Keratinocyte (primary cell): ENCODE measurements around the gene MAD1L1. TPM values are rescaled to one million over a fixed set of nuclear protein-coding genes. Genes with fewer than 3 reads are reported as not detected.
"Not testable (repeated sequence)": the region's sequence is repeated elsewhere in the genome, so short reads cannot be mapped to it uniquely, and the experiment has no call there.

Experiments used
- DNase-seq: peaks from one replicate; pipeline ENCODE4 v3.0.0-alpha.2; 2011; ENCODE audit warnings: low read depth, missing footprints, low spot score
- FAIRE-seq: peaks from 2 replicates; lab custom pipeline; 2011; peaks lifted over from hg19 to GRCh38; lab: Jason Lieb, UNC
- H2AFZ ChIP-seq: 2 replicates; pipeline ENCODE4 v1.6.0; 2012; ENCODE audit warnings: low read length, control low read depth, inconsistent platforms; ENCODE audit not compliant: control insufficient read depth
- H3K27ac ChIP-seq: 2 replicates; pipeline ENCODE4 v1.5.1; 2011; ENCODE audit warnings: low read length; ENCODE audit not compliant: control insufficient read depth, insufficient read depth
- H3K27me3 ChIP-seq: 3 replicates; pipeline ENCODE4 v1.6.0; 2011; ENCODE audit warnings: low read length; ENCODE audit not compliant: control insufficient read depth, insufficient read depth; ENCODE audit errors: extremely low read depth
- H3K36me3 ChIP-seq, 2 experiments: 2 replicates in 1 of 2; 3 replicates in 1 of 2; pipeline ENCODE4 v1.5.1; 2011; ENCODE audit warnings: low read length in 2 of 2, mild to moderate bottlenecking in 1 of 2; ENCODE audit not compliant: control insufficient read depth in 2 of 2, insufficient read depth in 2 of 2; ENCODE audit errors: extremely low read depth in 1 of 2
- H3K4me1 ChIP-seq: 3 replicates; pipeline ENCODE4 v1.5.1; 2011; ENCODE audit warnings: low read length; ENCODE audit not compliant: control insufficient read depth, insufficient read depth; ENCODE audit errors: extremely low read depth
- H3K4me2 ChIP-seq: 3 replicates; pipeline ENCODE4 v1.6.0; 2011; ENCODE audit warnings: low read depth, low read length; ENCODE audit not compliant: control insufficient read depth, insufficient read depth; ENCODE audit errors: extremely low read depth
- H3K4me3 ChIP-seq, 3 experiments: fragments of 200-600 bp in 1 of 3; sonication (generic) in 1 of 3; 2 replicates in 2 of 3; 3 replicates in 1 of 3; pipeline ENCODE4 v1.5.1; 2011 to 2016; ENCODE audit warnings: low read length in 3 of 3, mild to moderate bottlenecking in 3 of 3, control low read depth in 2 of 3, inconsistent platforms in 1 of 3, low read depth in 1 of 3, mixed read lengths in 1 of 3, mixed run types in 1 of 3, moderate library complexity in 1 of 3; ENCODE audit not compliant: control insufficient read depth in 2 of 3, insufficient read depth in 2 of 3; ENCODE audit errors: extremely low read depth in 1 of 3
- H3K79me2 ChIP-seq: 2 replicates; pipeline ENCODE4 v1.6.0; 2012; ENCODE audit warnings: low read length; ENCODE audit not compliant: control insufficient read depth, insufficient read depth
- H3K9ac ChIP-seq: 3 replicates; pipeline ENCODE4 v1.6.0; 2011; ENCODE audit warnings: low read length; ENCODE audit not compliant: control insufficient read depth, insufficient read depth; ENCODE audit errors: extremely low read depth
- H3K9me1 ChIP-seq: 3 replicates; pipeline ENCODE4 v1.6.0; 2011; ENCODE audit warnings: low read length; ENCODE audit not compliant: control insufficient read depth, insufficient read depth; ENCODE audit errors: extremely low read depth
- H3K9me3 ChIP-seq: 2 replicates; pipeline ENCODE4 v1.5.1; 2012; ENCODE audit warnings: low read depth, low read length; ENCODE audit not compliant: control insufficient read depth
- H4K20me1 ChIP-seq: 3 replicates; pipeline ENCODE4 v1.6.0; 2011; ENCODE audit warnings: low read length; ENCODE audit not compliant: control insufficient read depth, insufficient read depth; ENCODE audit errors: extremely low read depth
- CTCF ChIP-seq, 3 experiments: IDR thresholded peaks in 1 of 3; conservative IDR thresholded peaks in 1 of 3; optimal IDR thresholded peaks in 1 of 3; 2 replicates in 2 of 3; 3 replicates in 1 of 3; pipeline versions ENCODE3 to v1.5.1; 2011; ENCODE audit warnings: low read length in 3 of 3, mild to moderate bottlenecking in 3 of 3, moderate library complexity in 2 of 3, control low read depth in 1 of 3, inconsistent platforms in 1 of 3; ENCODE audit not compliant: insufficient read depth in 2 of 3; ENCODE audit errors: extremely low read depth in 1 of 3
- dilution Hi-C: fragments of 300-500 bp; cut with MboI; formaldehyde crosslinking; loops from one replicate; pipeline ENCODE4 v1.7.0; 2020; ENCODE audit warnings: low sequenced_read_pairs; ENCODE audit not compliant: extremely low pct_ligation_motif_present
- polyA plus RNA-seq, 5 experiments: library from polyadenylated mRNA; depleted of rRNA in 3 of 5; stranded (reverse) in 3 of 5; stranded (forward) in 1 of 5; unstranded in 1 of 5; fragments of >200 nt; gene quantifications; 1 replicate in 1 of 5; 2 replicates in 3 of 5; 3 replicates in 1 of 5; pipeline versions ENCODE4 v1.2.1 to v1.2.3, GENCODE V29; 2011 to 2012; ENCODE audit warnings: missing spikeins in 2 of 5, low read depth in 1 of 5, low replicate concordance in 1 of 5

Gene MAD1L1
- polyA plus RNA-seq, 1 donor (not counting 4 experiments of a cell fraction or from before 2014, with no cell fraction given) = 18.0 TPM

- peak; percentile 81 for FAIRE-seq
- H3K36me3 ChIP-seq, DNase-seq, H3K9me3 ChIP-seq, H3K4me3 ChIP-seq, H4K20me1 ChIP-seq, H3K4me2 ChIP-seq, H3K79me2 ChIP-seq, H3K27ac ChIP-seq, H3K9ac ChIP-seq, H3K4me1 ChIP-seq, H3K9me1 ChIP-seq, H2AFZ ChIP-seq, dilution Hi-C loops, H3K27me3 ChIP-seq: not testable (repeated sequence)
- TF ChIP-seq CTCF (optimal IDR thresholded peaks at IDR 0.05 in 1 of 3, IDR thresholded peaks at IDR 0.05 in 1 of 3, conservative IDR thresholded peaks at IDR 0.05 in 1 of 3; ENCODE audit: extremely low read depth in 1 of 3, insufficient read depth in 2 of 3, low read length in 3 of 3) = peak; percentile 23 to 42 (median 37)
Observed at GRCh38 chr7:1875392-1876199, 357.1 kb downstream of the MAD1L1 start.

- H2AFZ ChIP-seq, H3K4me2 ChIP-seq, H3K36me3 ChIP-seq, H3K9ac ChIP-seq, H3K79me2 ChIP-seq, H3K4me1 ChIP-seq, H3K4me3 ChIP-seq, H3K9me3 ChIP-seq, H3K9me1 ChIP-seq, DNase-seq, H3K27ac ChIP-seq, FAIRE-seq, H3K27me3 ChIP-seq, H4K20me1 ChIP-seq, dilution Hi-C loops: not testable (repeated sequence)
Observed at GRCh38 chr7:1874590-1875391, 358.0 kb downstream of the MAD1L1 start.
